HPDE6-E6E7 (cell line): ENCODE measurements around the gene PAQR5.
A peak's percentile ranks its signal among the peaks of the same experiment; 100 is the strongest.
"Not testable (repeated sequence)": the region's sequence is repeated elsewhere in the genome, so short reads cannot be mapped to it uniquely, and the experiment has no call there.

ENCODE experiments used
- DNase-seq: peaks from one replicate; pipeline ENCODE4 v3.0.0; 2011; ENCODE audit warnings: missing footprints; ENCODE audit errors: extremely low spot score

PAQR5 gene

GRCh38 chr15:69357773-69358771, 59.4 kb downstream of the PAQR5 start:
- DNase-seq: no peak

GRCh38 chr15:69358850-69359249, 60.1 kb downstream of the PAQR5 start:
- DNase-seq: no peak

DNA sequence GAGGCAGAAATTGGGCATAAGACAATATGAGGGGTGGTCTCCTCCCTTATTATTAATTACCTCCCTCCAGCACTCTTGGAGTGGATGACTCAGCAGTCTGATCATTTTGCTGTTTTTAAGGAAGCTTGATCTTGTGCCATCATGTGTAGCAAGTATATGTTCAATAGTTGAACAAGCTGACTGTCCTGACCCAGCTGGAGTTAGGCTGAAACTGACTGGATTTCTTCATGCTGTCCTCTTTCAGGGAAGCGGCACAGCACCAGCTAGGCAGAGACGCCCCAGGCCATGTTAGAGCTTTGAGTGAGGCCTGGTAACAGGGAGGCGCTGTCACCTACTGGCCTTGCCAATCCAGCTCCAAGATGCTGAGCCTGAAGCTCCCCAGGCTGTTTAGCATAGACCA, 61.0 kb downstream of the PAQR5 start:
- DNase-seq: no peak

DNA sequence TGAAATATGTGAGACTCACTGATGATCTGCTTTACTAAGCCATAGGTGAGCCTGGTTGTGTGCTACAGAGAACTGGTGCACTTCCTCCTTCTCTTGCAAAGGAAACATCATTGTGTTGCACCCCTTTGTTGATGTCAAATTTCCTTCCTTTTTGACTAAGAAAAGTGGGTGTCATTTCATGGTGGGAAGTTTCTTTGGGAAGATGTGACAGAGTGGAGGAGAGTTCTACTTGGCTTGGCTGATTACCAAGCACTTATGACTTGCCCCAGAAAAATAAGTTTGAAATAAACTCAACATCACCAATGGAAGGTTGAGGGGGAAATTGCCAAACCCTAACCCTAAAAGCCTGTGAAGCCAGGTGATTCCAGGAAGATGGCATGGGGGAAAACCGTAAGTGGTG, 61.9 kb downstream of the PAQR5 start:
- no peak for DNase-seq

GRCh38 chr15:69367236-69367635, 68.5 kb downstream of the PAQR5 start:
- DNase-seq: no peak

DNA sequence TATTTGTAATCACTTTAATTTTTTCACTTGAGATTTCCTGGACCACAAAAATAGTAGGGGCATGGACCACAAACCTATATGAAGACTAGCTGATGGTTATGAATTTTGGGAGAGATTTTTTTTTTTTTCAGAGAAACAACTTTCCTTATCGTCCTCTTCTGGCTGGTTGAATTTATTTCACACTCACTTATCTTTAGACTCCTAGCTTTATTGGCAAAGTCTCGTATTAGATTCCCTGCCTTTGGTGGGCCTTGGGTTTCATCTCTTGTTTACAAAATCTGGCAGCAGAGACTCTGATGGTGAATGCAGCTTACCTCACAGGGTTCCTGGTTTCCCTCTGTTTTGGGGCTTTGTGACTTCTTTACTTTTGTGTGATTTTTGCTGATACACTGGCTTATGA, 70.9 kb downstream of the PAQR5 start:
- DNase-seq: no peak

DNA sequence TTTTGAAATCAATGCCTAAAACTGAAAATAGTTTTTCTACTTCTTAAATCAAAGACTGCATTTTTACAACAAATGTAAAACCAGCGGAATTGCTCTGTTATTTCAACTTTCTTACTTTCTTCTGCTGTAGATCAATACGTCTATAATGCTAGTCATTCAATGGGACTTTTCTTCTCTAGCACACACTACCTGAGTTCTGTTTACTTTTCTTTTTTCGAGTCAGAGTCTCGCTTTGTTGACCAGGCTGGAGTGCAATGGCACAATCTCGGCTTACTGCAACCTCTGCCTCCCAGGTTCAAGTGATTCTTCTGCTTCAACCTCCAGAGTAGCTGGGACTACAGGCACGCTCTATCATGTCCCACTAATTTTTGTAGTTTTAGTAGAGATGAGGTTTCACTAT, 74.7 kb downstream of the PAQR5 start:
- no peak for DNase-seq

GRCh38 chr15:69375151-69375790, 76.6 kb downstream of the PAQR5 start:
- DNase-seq: no peak

GRCh38 chr15:69377216-69377970, 78.7 kb downstream of the PAQR5 start:
- DNase-seq: no peak

GRCh38 chr15:69380100-69380725, 81.5 kb downstream of the PAQR5 start:
- no peak for DNase-seq

GRCh38 chr15:69380726-69381105, 82.0 kb downstream of the PAQR5 start:
- no peak for DNase-seq

- DNase-seq: not testable (repeated sequence)
Observed at GRCh38 chr15:69382176-69382575, 83.5 kb downstream of the PAQR5 start.

- DNase-seq: not testable (repeated sequence)
Observed at GRCh38 chr15:69384066-69384465, 85.4 kb downstream of the PAQR5 start.

DNA sequence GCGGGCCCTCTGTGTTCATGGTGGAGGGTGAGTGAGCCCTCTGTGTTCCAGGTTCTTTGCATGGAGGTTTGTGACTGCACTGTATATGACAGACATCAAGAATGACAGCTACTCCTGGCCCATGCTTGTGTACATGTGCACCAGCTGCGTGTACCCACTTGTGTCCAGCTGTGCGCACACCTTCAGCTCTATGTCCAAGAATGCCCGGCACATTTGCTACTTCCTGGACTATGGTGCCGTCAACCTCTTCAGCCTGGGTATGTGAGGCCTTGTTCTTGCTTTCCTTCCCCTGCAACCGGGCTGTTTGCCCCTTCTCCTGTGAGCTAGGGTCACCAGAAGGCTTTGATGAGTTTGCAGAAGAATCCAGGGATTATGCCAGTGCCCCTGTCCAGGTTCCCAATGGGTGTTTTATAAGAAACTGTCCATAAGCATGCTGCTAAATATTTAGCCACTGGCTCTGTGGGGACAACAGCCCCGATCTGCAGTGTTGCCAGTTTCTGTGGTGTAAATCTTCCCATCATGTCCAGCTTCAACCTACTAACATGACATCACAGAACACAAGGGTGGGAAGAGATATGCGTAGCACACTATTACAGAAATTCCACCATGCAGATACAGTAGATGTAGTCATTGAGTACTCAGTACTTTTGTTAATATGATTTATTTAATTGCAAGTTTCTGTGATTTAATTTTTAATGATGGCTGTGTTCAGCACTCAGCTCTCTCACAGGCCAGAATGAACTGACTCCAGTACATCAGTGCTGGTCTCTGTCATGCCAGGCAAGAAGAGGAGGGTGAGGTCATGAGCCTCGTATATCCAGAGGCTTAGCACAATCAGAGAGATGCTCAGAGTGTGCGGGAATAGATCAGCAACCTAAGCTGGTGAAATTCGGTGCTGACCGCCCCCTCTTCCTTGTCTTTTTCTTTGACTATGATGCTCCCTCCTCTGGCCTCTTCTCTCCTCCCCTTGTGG, 86.2 kb downstream of the PAQR5 start:
- no peak for DNase-seq

DNA sequence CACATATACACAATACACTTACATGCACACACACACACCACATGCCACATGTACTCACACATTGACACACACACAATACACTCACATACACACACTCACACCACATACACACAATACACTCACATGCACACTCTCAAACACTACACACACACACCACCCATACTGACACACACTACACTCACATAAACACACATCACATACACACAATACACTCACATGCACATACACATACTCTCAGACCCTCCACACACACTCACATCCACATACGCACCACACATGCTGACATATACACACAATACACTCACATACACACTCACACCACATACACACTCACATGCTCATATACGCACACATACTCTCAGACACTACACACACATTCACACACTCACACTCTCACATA, 87.1 kb downstream of the PAQR5 start:
- DNase-seq: no peak

GRCh38 chr15:69386284-69386683, 87.6 kb downstream of the PAQR5 start:
- no peak for DNase-seq

GRCh38 chr15:69388260-69388705, 89.6 kb downstream of the PAQR5 start:
- DNase-seq: no peak

DNA sequence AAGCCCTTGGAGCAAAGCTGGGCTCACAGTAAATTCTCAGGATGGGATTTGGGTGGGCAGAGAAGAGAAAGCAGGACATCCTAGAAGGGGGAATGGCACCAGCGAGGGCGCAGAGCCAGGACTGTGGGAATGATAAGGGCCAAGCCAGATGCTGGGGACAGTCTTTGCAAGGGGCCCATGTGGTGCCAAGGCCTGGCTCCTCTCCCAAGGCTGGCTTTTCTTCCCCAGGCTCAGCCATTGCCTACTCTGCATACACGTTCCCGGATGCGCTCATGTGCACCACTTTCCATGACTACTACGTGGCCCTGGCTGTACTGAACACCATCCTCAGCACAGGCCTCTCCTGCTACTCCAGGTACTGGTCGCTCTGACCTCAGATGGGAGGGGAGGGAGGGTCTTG, 90.7 kb downstream of the PAQR5 start:
- DNase-seq: no peak

DNA sequence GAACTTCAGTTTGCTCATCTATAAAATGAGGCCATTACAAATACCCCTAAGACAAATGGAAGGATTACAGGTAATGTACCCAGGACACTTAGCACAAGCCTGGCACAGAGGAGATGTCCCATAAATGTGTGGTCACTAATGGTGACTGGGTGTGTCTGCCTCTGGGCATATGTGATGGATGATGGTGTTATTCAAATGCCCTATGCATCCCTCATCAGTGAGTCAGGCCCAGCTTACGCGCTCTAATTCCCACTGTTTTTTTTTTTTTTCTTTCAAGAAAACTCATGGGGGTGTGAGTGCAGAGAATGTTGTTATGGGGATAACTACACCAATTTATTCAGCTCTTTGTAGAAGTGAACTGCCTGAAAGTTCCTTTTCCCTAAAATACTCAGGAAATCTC, 91.9 kb downstream of the PAQR5 start:
- peak; percentile 79 for DNase-seq

GRCh38 chr15:69391046-69391757, 92.5 kb downstream of the PAQR5 start:
- DNase-seq: peak; percentile 52
